H9 (cell line): ENCODE measurements around the gene STK11. TPM values are rescaled to one million over a fixed set of nuclear protein-coding genes. Genes with fewer than 3 reads are reported as not detected.

Experiments
- DNase-seq: peaks from one replicate; pipeline ENCODE4 v3.0.0-alpha.2; 2017
- H2AFZ ChIP-seq: one replicate; pipeline ENCODE4 v1.6.1; 2013; ENCODE audit warnings: mild to moderate bottlenecking, low read length, control low read depth, moderate library complexity
- H2AK5ac ChIP-seq: 2 replicates; pipeline ENCODE4 v1.6.1; 2013; ENCODE audit warnings: low read length, control low read depth, mixed read lengths; ENCODE audit not compliant: insufficient read length
- H2BK120ac ChIP-seq: one replicate; pipeline ENCODE4 v1.6.1; 2013; ENCODE audit warnings: low read depth, mild to moderate bottlenecking, low read length, control low read depth, inconsistent platforms; ENCODE audit not compliant: poor library complexity, severe bottlenecking
- H2BK12ac ChIP-seq: 2 replicates; pipeline ENCODE4 v1.6.1; 2013; ENCODE audit warnings: low read length, control low read depth, mixed read lengths, low read depth; ENCODE audit not compliant: insufficient read length
- H2BK15ac ChIP-seq: 2 replicates; pipeline ENCODE4 v1.6.1; 2013; ENCODE audit warnings: low read depth, low read length, control low read depth
- H2BK20ac ChIP-seq: one replicate; pipeline ENCODE4 v1.6.1; 2013; ENCODE audit warnings: low read depth, mild to moderate bottlenecking, low read length, control low read depth, inconsistent platforms; ENCODE audit not compliant: poor library complexity, severe bottlenecking
- H2BK5ac ChIP-seq: 2 replicates; pipeline ENCODE4 v1.6.1; 2013; ENCODE audit warnings: low read length, control low read depth, mixed read lengths; ENCODE audit not compliant: insufficient read length
- H3K14ac ChIP-seq: 2 replicates; pipeline ENCODE4 v1.6.1; 2013; ENCODE audit warnings: low read length, control low read depth; ENCODE audit not compliant: insufficient read depth
- H3K18ac ChIP-seq: 2 replicates; pipeline ENCODE4 v1.6.1; 2013; ENCODE audit warnings: low read depth, mild to moderate bottlenecking, mixed read lengths, low read length, control low read depth; ENCODE audit not compliant: insufficient read length
- H3K23ac ChIP-seq: 2 replicates; pipeline ENCODE4 v1.6.1; 2013; ENCODE audit warnings: low read length, control low read depth, mixed read lengths, low read depth; ENCODE audit not compliant: insufficient read length
- H3K23me2 ChIP-seq: 2 replicates; pipeline ENCODE4 v1.6.1; 2013; ENCODE audit warnings: low read depth, mild to moderate bottlenecking, mixed read lengths, low read length, control low read depth; ENCODE audit not compliant: insufficient read length, poor library complexity, severe bottlenecking
- H3K27ac ChIP-seq: 2 replicates; pipeline ENCODE4 v1.5.1; 2013; ENCODE audit warnings: low read length, control low read depth, mixed read lengths, low read depth; ENCODE audit not compliant: insufficient read length
- H3K27me3 ChIP-seq: 2 replicates; pipeline ENCODE4 v1.6.1; 2013; ENCODE audit warnings: low read length, control low read depth, inconsistent platforms; ENCODE audit not compliant: insufficient read depth
- H3K4ac ChIP-seq: 2 replicates; pipeline ENCODE4 v1.6.1; 2013; ENCODE audit warnings: low read depth, mild to moderate bottlenecking, control low read depth, inconsistent platforms, low read length, moderate library complexity
- H3K4me1 ChIP-seq: 2 replicates; pipeline ENCODE4 v1.6.1; 2013; ENCODE audit warnings: low read length, control low read depth, inconsistent platforms; ENCODE audit not compliant: insufficient read depth
- H3K4me2 ChIP-seq: 2 replicates; pipeline ENCODE4 v1.6.1; 2013; ENCODE audit warnings: low read length, control low read depth, mixed read lengths; ENCODE audit not compliant: insufficient read length, insufficient read depth
- H3K56ac ChIP-seq: 2 replicates; pipeline ENCODE4 v1.6.1; 2013; ENCODE audit warnings: low read depth, mild to moderate bottlenecking, mixed read lengths, low read length, control low read depth; ENCODE audit not compliant: insufficient read length
- H3K79me1 ChIP-seq: 2 replicates; pipeline ENCODE4 v1.6.1; 2013; ENCODE audit warnings: low read depth, mild to moderate bottlenecking, moderate library complexity, low read length, control low read depth, inconsistent platforms; ENCODE audit not compliant: insufficient read depth, poor library complexity, severe bottlenecking
- H3K79me2 ChIP-seq: 2 replicates; pipeline ENCODE4 v1.6.1; 2013; ENCODE audit warnings: low read length, control low read depth, inconsistent platforms; ENCODE audit not compliant: insufficient read depth
- H3K9ac ChIP-seq: 2 replicates; pipeline ENCODE4 v1.6.1; 2013; ENCODE audit warnings: low read length, control low read depth, mixed read lengths; ENCODE audit not compliant: insufficient read length; ENCODE audit errors: extremely low read depth
- H3K9me3 ChIP-seq: one replicate; pipeline ENCODE4 v1.6.1; 2013; ENCODE audit warnings: low read depth, low read length, inconsistent platforms; ENCODE audit not compliant: control insufficient read depth
- H3T11ph ChIP-seq: one replicate; pipeline ENCODE4 v1.6.1; 2013; ENCODE audit warnings: mild to moderate bottlenecking, low read length, control low read depth, inconsistent platforms
- H4K20me1 ChIP-seq: one replicate; pipeline ENCODE4 v1.6.1; 2013; ENCODE audit not compliant: control insufficient read depth, insufficient read length, insufficient read depth
- H4K5ac ChIP-seq: 2 replicates; pipeline ENCODE4 v1.6.1; 2013; ENCODE audit warnings: low read depth, mild to moderate bottlenecking, mixed read lengths, low read length, control low read depth; ENCODE audit not compliant: insufficient read length
- H4K8ac ChIP-seq: replicated peaks from 2 replicates; pipeline ENCODE4 v1.6.1; 2013; ENCODE audit warnings: low read length, control low read depth, mixed read lengths, low read depth; ENCODE audit not compliant: insufficient read length
- H4K91ac ChIP-seq: 2 replicates; pipeline ENCODE4 v1.6.1; 2013; ENCODE audit warnings: low read depth, mild to moderate bottlenecking, moderate library complexity, mixed read lengths, low read length, control low read depth; ENCODE audit not compliant: insufficient read length
- H3K27ac Mint-ChIP-seq, 3 experiments: 2 replicates in 2 of 3; 3 replicates in 1 of 3; pipeline ENCODE4 v1.8.0; 2020 to 2021; ENCODE audit warnings: mixed read lengths in 3 of 3, mild to moderate bottlenecking in 1 of 3, moderate library complexity in 1 of 3
- H3K27me3 Mint-ChIP-seq: 2 replicates; pipeline ENCODE4 v1.8.0; 2021; ENCODE audit warnings: low read depth, mild to moderate bottlenecking, moderate library complexity, mixed read lengths
- H3K36me3 Mint-ChIP-seq, 3 experiments: 2 replicates in 2 of 3; 3 replicates in 1 of 3; pipeline ENCODE4 v1.8.0; 2020 to 2021; ENCODE audit warnings: low read depth in 3 of 3, mixed read lengths in 3 of 3; ENCODE audit not compliant: insufficient read depth in 1 of 3
- H3K4me1 Mint-ChIP-seq, 2 experiments: 2 replicates each; pipeline ENCODE4 v1.8.0; 2020; ENCODE audit warnings: mixed read lengths in 2 of 2
- H3K4me3 Mint-ChIP-seq, 2 experiments: 2 replicates in 1 of 2; 3 replicates in 1 of 2; pipeline ENCODE4 v1.8.0; 2020 to 2021; ENCODE audit warnings: mild to moderate bottlenecking in 2 of 2, mixed read lengths in 2 of 2, moderate library complexity in 1 of 2
- H3K9me3 Mint-ChIP-seq, 2 experiments: 2 replicates in 1 of 2; 3 replicates in 1 of 2; pipeline ENCODE4 v1.8.0; 2020; ENCODE audit warnings: mild to moderate bottlenecking in 2 of 2, mixed read lengths in 2 of 2, moderate library complexity in 1 of 2
- CTCF ChIP-seq: fragments of 200-600 bp; sonication (generic); conservative IDR thresholded peaks from 3 replicates; pipeline ENCODE4 v1.8.0; 2021; ENCODE audit warnings: antibody characterized with exemption, mild to moderate bottlenecking
- WGBS: extraction: QIAGEN DNeasy Blood & Tissue Kit; methylation state at CpG from one replicate; pipeline ENCODE4 v1.1.7; 2013; ENCODE audit warnings: missing lambda C conversion rate, low lambda C conversion rate, mixed read lengths; ENCODE audit not compliant: insufficient read length; ENCODE audit errors: extremely low coverage; 5-methylcytosine and 5-hydroxymethylcytosine counted together
- total RNA-seq: library from RNA; stranded (reverse); gene quantifications from 2 replicates; pipeline ENCODE4 v1.2.1, GENCODE V29; 2021

The STK11 gene
- total RNA-seq, 1 experiment from 2014 or later: 74.3 TPM

- no peak overlapping the region for H3K18ac ChIP-seq
- Mint-ChIP-seq H3K27me3 (no peaks in the 10 kb centered on the region), H3K4me1 (peaks cover 24 to 32% of the 10 kb centered on the region in 2 experiments), H3K36me3 (peaks cover 0 to 8% (median 7%) of the 10 kb centered on the region in 3 experiments), H3K27ac (peak overlapping the region in 2 of 3 experiments; percentile 64 to 87; a peak in 3 of 7 replicates), H3K4me3 (peak overlapping the region; percentile 91 to 96), H3K9me3 (no peaks in the 10 kb centered on the region)
- no peak overlapping the region for H3K23ac ChIP-seq
- H3K4me1 ChIP-seq: no peaks in the 10 kb centered on the region
- H3K56ac ChIP-seq: no peak overlapping the region
- TF ChIP-seq CTCF: no peak
- no peak overlapping the region for H4K5ac ChIP-seq
- H3K4ac ChIP-seq: no peak overlapping the region
- H3K14ac ChIP-seq: no peak overlapping the region
- H3K79me1 ChIP-seq: no peaks in the 10 kb centered on the region
- H4K20me1 ChIP-seq: peaks cover 5% of the 10 kb centered on the region
- H2AFZ ChIP-seq: no peak overlapping the region
- no peak overlapping the region for H2BK5ac ChIP-seq
- no CpG with 5 or more reads among the region's 15 CpGs for WGBS
- peaks cover 12% of the 10 kb centered on the region; the same call in 1 of the 2 replicates for H3K79me2 ChIP-seq
- H3K23me2 ChIP-seq: peaks cover 8% of the 10 kb centered on the region
- no peak overlapping the region for H2BK12ac ChIP-seq
- H3T11ph ChIP-seq: no peak overlapping the region
- H2BK20ac ChIP-seq: no peak overlapping the region
- no peak for DNase-seq
- H3K27ac ChIP-seq: no peak overlapping the region
- H3K27me3 ChIP-seq: no peaks in the 10 kb centered on the region
- H2AK5ac ChIP-seq: no peak overlapping the region
- no peak overlapping the region for H2BK120ac ChIP-seq
- H4K8ac ChIP-seq: no peak overlapping the region
- H4K91ac ChIP-seq: no peak overlapping the region
- no peak overlapping the region for H3K4me2 ChIP-seq
- H3K9me3 ChIP-seq: no peaks in the 10 kb centered on the region
- no peak overlapping the region for H2BK15ac ChIP-seq
- no peak overlapping the region for H3K9ac ChIP-seq
These were observed 33.7 kb upstream of the STK11 start for GRCh38 chr19:1171755-1172352.
